GM06990 (cell line): Measurements from ENCODE around the gene HNRNPL.
"Not testable (repeated sequence)": the region's sequence is repeated elsewhere in the genome, so short reads cannot be mapped to it uniquely, and the experiment has no call there.

Experiments
- DNase-seq: peaks from one replicate; pipeline ENCODE4 v3.0.0-alpha.2; 2011; ENCODE audit not compliant: insufficient read length; ENCODE audit errors: extremely low read depth
- H3K27me3 ChIP-seq: replicated peaks from 2 replicates; pipeline ENCODE4 v1.6.0; 2011; ENCODE audit warnings: low read length; ENCODE audit not compliant: control insufficient read depth, insufficient read depth
- H3K36me3 ChIP-seq: 2 replicates; pipeline ENCODE4 v1.5.1; 2011; ENCODE audit warnings: low read length; ENCODE audit not compliant: control insufficient read depth, insufficient read depth
- H3K4me3 ChIP-seq: replicated peaks from 2 replicates; pipeline ENCODE4 v1.5.1; 2011; ENCODE audit warnings: low read depth, mild to moderate bottlenecking, control low read depth, low read length
- TF ChIP-seq, protein P1 (sequence below): IDR thresholded peaks from 2 replicates; pipeline ENCODE4 v1.5.1; 2011; ENCODE audit warnings: low read length, control low read depth, mild to moderate bottlenecking, inconsistent platforms; ENCODE audit not compliant: insufficient read depth, poor library complexity, severe bottlenecking

HNRNPL gene

GRCh38 chr19:38795549-38795948 lies 54.2 kb downstream of the HNRNPL start:
- no peaks in the 10 kb centered on the region for H3K27me3 ChIP-seq
- no peak for DNase-seq
- H3K4me3 ChIP-seq: no peak overlapping the region
- H3K36me3 ChIP-seq: no peaks in the 10 kb centered on the region
- TF ChIP-seq, protein P1, sequence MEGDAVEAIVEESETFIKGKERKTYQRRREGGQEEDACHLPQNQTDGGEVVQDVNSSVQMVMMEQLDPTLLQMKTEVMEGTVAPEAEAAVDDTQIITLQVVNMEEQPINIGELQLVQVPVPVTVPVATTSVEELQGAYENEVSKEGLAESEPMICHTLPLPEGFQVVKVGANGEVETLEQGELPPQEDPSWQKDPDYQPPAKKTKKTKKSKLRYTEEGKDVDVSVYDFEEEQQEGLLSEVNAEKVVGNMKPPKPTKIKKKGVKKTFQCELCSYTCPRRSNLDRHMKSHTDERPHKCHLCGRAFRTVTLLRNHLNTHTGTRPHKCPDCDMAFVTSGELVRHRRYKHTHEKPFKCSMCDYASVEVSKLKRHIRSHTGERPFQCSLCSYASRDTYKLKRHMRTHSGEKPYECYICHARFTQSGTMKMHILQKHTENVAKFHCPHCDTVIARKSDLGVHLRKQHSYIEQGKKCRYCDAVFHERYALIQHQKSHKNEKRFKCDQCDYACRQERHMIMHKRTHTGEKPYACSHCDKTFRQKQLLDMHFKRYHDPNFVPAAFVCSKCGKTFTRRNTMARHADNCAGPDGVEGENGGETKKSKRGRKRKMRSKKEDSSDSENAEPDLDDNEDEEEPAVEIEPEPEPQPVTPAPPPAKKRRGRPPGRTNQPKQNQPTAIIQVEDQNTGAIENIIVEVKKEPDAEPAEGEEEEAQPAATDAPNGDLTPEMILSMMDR: no peak

DNA sequence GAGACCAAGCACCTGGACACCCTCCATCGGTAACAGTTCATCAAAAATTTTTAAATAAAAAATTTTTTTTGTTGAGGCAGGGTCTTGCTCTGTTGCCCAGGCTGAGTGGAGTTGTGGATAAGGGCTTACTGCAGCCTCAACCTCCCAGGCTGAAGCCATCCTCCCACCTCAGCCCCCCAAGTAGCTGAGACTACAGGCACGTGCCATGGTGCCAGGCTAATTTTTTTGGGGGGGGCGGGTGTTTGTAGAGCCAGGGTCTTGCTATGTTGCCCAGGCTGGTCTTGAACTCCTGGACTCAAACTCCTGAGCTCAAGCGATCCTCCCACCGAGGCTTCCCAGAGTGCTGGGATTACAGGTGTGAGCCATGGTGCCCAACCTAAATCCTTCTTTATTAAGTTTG lies 56.1 kb downstream of the HNRNPL start:
- Histone ChIP-seq H3K36me3 (no peaks in the 10 kb centered on the region), H3K27me3 (no peaks in the 10 kb centered on the region), H3K4me3 (no peak overlapping the region)
- TF ChIP-seq, protein P1: no peak
- DNase-seq: no peak

GRCh38 chr19:38793177-38793576 lies 56.6 kb downstream of the HNRNPL start:
- Histone ChIP-seq H3K4me3 (no peak overlapping the region), H3K36me3 (no peaks in the 10 kb centered on the region), H3K27me3 (no peaks in the 10 kb centered on the region)
- DNase-seq: no peak
- TF ChIP-seq, protein P1: no peak

- DNase-seq: peak; percentile 66
- TF ChIP-seq, protein P1: peak; percentile 29
- Histone ChIP-seq H3K4me3 (no peak overlapping the region), H3K36me3 (no peaks in the 10 kb centered on the region), H3K27me3 (no peaks in the 10 kb centered on the region)
These were observed 57.3 kb downstream of the HNRNPL start for GRCh38 chr19:38792250-38793111.

- H3K27me3 ChIP-seq, DNase-seq, H3K4me3 ChIP-seq, H3K36me3 ChIP-seq: not testable (repeated sequence)
These were observed 58.2 kb downstream of the HNRNPL start for GRCh38 chr19:38791451-38792064.

DNA sequence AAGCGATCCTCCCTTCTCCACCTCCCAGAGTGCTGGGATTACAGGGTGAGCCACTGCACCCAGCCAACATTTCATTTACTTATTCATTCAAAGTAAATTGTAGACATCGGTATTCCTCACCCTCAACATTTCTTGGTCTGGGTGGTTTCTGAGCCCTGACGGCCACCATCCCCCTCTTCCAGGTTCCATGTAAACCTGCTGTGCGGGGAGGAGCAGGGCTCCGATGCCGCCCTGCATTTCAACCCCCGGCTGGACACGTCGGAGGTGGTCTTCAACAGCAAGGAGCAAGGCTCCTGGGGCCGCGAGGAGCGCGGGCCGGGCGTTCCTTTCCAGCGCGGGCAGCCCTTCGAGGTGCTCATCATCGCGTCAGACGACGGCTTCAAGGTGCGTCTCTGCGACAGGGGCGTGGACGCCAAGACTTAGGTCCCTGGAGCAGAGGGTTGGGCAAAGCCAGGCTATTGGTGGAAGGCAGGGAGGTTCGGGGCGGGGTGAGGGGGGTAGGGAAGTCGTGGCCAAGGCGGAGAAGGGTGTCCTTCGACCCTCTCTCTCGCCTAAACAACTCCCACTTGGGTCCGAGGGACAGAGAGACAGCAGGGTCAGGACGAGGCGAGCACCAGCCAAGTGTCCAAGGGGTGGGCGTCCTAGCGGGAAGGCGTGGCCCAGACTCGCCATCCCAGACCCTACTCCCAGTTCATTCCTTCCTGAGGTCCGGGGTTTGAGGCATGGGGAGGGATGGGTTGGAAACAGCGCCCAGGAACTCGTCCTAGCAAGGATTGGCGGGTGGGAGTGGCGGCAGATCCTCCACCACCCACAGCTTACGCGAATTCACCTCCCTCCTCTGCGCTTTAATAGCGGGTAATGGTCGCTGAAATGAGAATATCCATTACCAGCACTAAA lies 59.0 kb downstream of the HNRNPL start:
- H3K36me3 ChIP-seq, DNase-seq, H3K27me3 ChIP-seq, H3K4me3 ChIP-seq: not testable (repeated sequence)
